ENCODE measurements around the gene PSMC2.

The PSMC2 gene

GRCh38 chr7:103347507-103348267 lies at the start of gene PSMC2:
Gene PSMC2 (plus strand): TSS chr7:103347643. CDS start chr7:103347712, 69 bp downstream.
- DNase-seq (ENCODE audit: low spot score) = peak; percentile 91

GRCh38 chr7:103297837-103298179 lies 49.6 kb upstream of the PSMC2 start:
- DNase-seq (ENCODE audit: low spot score) = no peak

- no peak for DNase-seq (ENCODE audit: low spot score)
Observed at GRCh38 chr7:103299660-103300059, 47.8 kb upstream of the PSMC2 start.

- DNase-seq (ENCODE audit: low spot score) = no peak
Observed at GRCh38 chr7:103301441-103301840, 46.0 kb upstream of the PSMC2 start.

GRCh38 chr7:103307503-103308231 lies 39.8 kb upstream of the PSMC2 start:
- DNase-seq (ENCODE audit: low spot score) = no peak

- no peak for DNase-seq (ENCODE audit: low spot score)
Observed at GRCh38 chr7:103314852-103315251, 32.6 kb upstream of the PSMC2 start.

- DNase-seq (ENCODE audit: low spot score) = no peak
Observed at GRCh38 chr7:103316380-103316941, 31.0 kb upstream of the PSMC2 start.

- DNase-seq (ENCODE audit: low spot score) = peak; percentile 18
Observed at GRCh38 chr7:103317009-103317408, 30.4 kb upstream of the PSMC2 start.

GRCh38 chr7:103325744-103326143 lies 21.7 kb upstream of the PSMC2 start:
- DNase-seq (ENCODE audit: low spot score) = no peak

- DNase-seq (ENCODE audit: low spot score) = no peak
Observed at GRCh38 chr7:103336761-103337160, 10.7 kb upstream of the PSMC2 start.

GRCh38 chr7:103338864-103339263 lies 8.6 kb upstream of the PSMC2 start:
- DNase-seq (ENCODE audit: low spot score) = no peak

- DNase-seq (ENCODE audit: low spot score) = no peak
Observed at GRCh38 chr7:103341466-103341865, 6.0 kb upstream of the PSMC2 start.

GRCh38 chr7:103343332-103343731 lies 4.1 kb upstream of the PSMC2 start:
- no peak for DNase-seq (ENCODE audit: low spot score)

- peak; percentile 47 for DNase-seq (ENCODE audit: low spot score)
Observed at GRCh38 chr7:103343758-103344452, 3.5 kb upstream of the PSMC2 start.

- DNase-seq (ENCODE audit: low spot score) = peak; percentile 91
Observed at GRCh38 chr7:103344453-103345149, 2.8 kb upstream of the PSMC2 start, which contains the start of gene DNAJC2. Gene DNAJC2 (minus strand): TSS chr7:103344767. CDS start chr7:103344622, 145 bp downstream.

- DNase-seq (ENCODE audit: low spot score) = no peak
Observed at GRCh38 chr7:103346396-103346795, 1.0 kb upstream of the PSMC2 start.

- no peak for DNase-seq (ENCODE audit: low spot score)
Observed at GRCh38 chr7:103348452-103348851, 1.0 kb downstream of the PSMC2 start.

GRCh38 chr7:103348959-103349358 lies 1.5 kb downstream of the PSMC2 start:
- DNase-seq (ENCODE audit: low spot score) = no peak

GRCh38 chr7:103349805-103350204 lies 2.4 kb downstream of the PSMC2 start:
- DNase-seq (ENCODE audit: low spot score) = no peak

- DNase-seq (ENCODE audit: low spot score) = no peak
Observed at GRCh38 chr7:103369432-103369831, 22.0 kb downstream of the PSMC2 start.

GRCh38 chr7:103373866-103374643 lies 26.6 kb downstream of the PSMC2 start:
- DNase-seq (ENCODE audit: low spot score) = no peak
